HEK293 (cell line): ENCODE results near the gene DEAF1.

Source experiments
- CTCF ChIA-PET: fragments of 350-600 bp; formaldehyde crosslinking; extraction: SDS; loops from one replicate; lab custom pipeline; 2021; ENCODE audit warnings: antibody characterized with exemption; lab: Yijun Ruan, JAX
- POLR2A ChIA-PET: fragments of 300-600 bp; formaldehyde crosslinking; extraction: SDS; loops from one replicate; lab custom pipeline; 2020; ENCODE audit warnings: antibody characterized with exemption, inconsistent platforms; lab: Yijun Ruan, JAX
- H3K27ac ChIP-seq: fragments of 200-500 bp; sonication (Bioruptor generic); 2 replicates; pipeline ENCODE4 v1.5.1; 2014; ENCODE audit warnings: low read depth, low read length, control low read depth, inconsistent platforms; ENCODE audit errors: extremely low read depth
- H3K36me3 ChIP-seq, 2 experiments: fragments of 200-500 bp in 1 of 2; sonication (Bioruptor generic) in 1 of 2; 1 replicate in 1 of 2; 2 replicates in 1 of 2; pipeline ENCODE4 v1.5.1; 2014 to 2017; ENCODE audit warnings: inconsistent platforms in 2 of 2, low read length in 2 of 2; ENCODE audit not compliant: control insufficient read depth in 2 of 2, insufficient read depth in 1 of 2
- H3K4me1 ChIP-seq: fragments of 200-500 bp; sonication (Bioruptor generic); 2 replicates; pipeline ENCODE4 v1.5.1; 2014; ENCODE audit warnings: mild to moderate bottlenecking, low read length, inconsistent platforms; ENCODE audit not compliant: control insufficient read depth, insufficient read depth
- H3K4me3 ChIP-seq: 2 replicates; pipeline ENCODE4 v1.5.1; 2011; ENCODE audit warnings: low read depth, mild to moderate bottlenecking, control low read depth, low read length, moderate library complexity
- H3K9me3 ChIP-seq: fragments of 200-500 bp; sonication (Bioruptor generic); 2 replicates; pipeline ENCODE4 v1.5.1; 2014; ENCODE audit warnings: low read depth, low read length, inconsistent platforms; ENCODE audit not compliant: control insufficient read depth, insufficient read depth
- FEZF1 ChIP-seq: fragments of 450-650 bp; formaldehyde crosslinking; IDR thresholded peaks from 2 replicates; pipeline ENCODE4 v1.5.1; 2016; ENCODE audit warnings: missing biosample characterization, missing genetic modification characterization
- GLIS2 ChIP-seq: fragments of 450-650 bp; formaldehyde crosslinking; IDR thresholded peaks from 2 replicates; pipeline ENCODE4 v1.5.1; 2016; ENCODE audit warnings: missing biosample characterization, missing genetic modification characterization
- MEIS1 ChIP-seq: sonication (generic); formaldehyde crosslinking; IDR thresholded peaks from 2 replicates; pipeline ENCODE4 v1.8.1; 2022; ENCODE audit warnings: missing genetic modification reagents, mild to moderate bottlenecking, borderline replicate concordance
- SCRT1 ChIP-seq: fragments of 450-650 bp; formaldehyde crosslinking; IDR thresholded peaks from 2 replicates; pipeline ENCODE4 v1.5.1; 2016; ENCODE audit warnings: missing biosample characterization, missing genetic modification characterization, borderline replicate concordance
- ZBTB6 ChIP-seq: fragments of 450-650 bp; formaldehyde crosslinking; IDR thresholded peaks from 2 replicates; pipeline ENCODE4 v1.5.1; 2017; ENCODE audit warnings: missing biosample characterization, missing genetic modification characterization
- ZEB2 ChIP-seq: fragments of 450-650 bp; formaldehyde crosslinking; IDR thresholded peaks from 2 replicates; pipeline ENCODE4 v1.5.1; 2016; ENCODE audit warnings: missing biosample characterization, missing genetic modification characterization
- ZNF112 ChIP-seq: fragments of 450-650 bp; formaldehyde crosslinking; IDR thresholded peaks from 2 replicates; pipeline ENCODE4 v1.5.0; 2017; ENCODE audit warnings: missing biosample characterization, missing genetic modification characterization
- ZNF148 ChIP-seq: fragments of 450-650 bp; formaldehyde crosslinking; IDR thresholded peaks from 2 replicates; pipeline ENCODE4 v1.5.0; 2017; ENCODE audit warnings: missing biosample characterization, missing genetic modification characterization, borderline replicate concordance
- ZNF274 ChIP-seq, 2 experiments: fragments of 200-500 bp in 1 of 2; fragments of 450-650 bp in 1 of 2; sonication (Bioruptor generic) in 1 of 2; formaldehyde crosslinking in 1 of 2; IDR thresholded peaks; 2 replicates each; pipeline versions ENCODE4 v1.5.1 to v1.6.1; 2014 to 2016; ENCODE audit warnings: borderline replicate concordance in 1 of 2, inconsistent platforms in 1 of 2, low read length in 1 of 2, missing biosample characterization in 1 of 2, missing genetic modification characterization in 1 of 2
- ZNF530 ChIP-seq: fragments of 450-650 bp; formaldehyde crosslinking; IDR thresholded peaks from 2 replicates; pipeline ENCODE4 v1.5.1; 2016; ENCODE audit warnings: low read depth, missing biosample characterization, missing genetic modification characterization
- ZNF624 ChIP-seq: fragments of 450-650 bp; formaldehyde crosslinking; IDR thresholded peaks from 2 replicates; pipeline ENCODE4 v1.5.1; 2017; ENCODE audit warnings: missing biosample characterization, missing genetic modification characterization
- ZSCAN16 ChIP-seq: fragments of 450-650 bp; formaldehyde crosslinking; IDR thresholded peaks from 2 replicates; pipeline ENCODE4 v1.5.1; 2016; ENCODE audit warnings: missing biosample characterization, missing genetic modification characterization
- TF ChIP-seq, protein P1 (sequence below): IDR thresholded peaks from 2 replicates; pipeline ENCODE4 v1.6.1; 2011; ENCODE audit warnings: mild to moderate bottlenecking, low read depth, low read length, borderline replicate concordance

Gene DEAF1

DNA sequence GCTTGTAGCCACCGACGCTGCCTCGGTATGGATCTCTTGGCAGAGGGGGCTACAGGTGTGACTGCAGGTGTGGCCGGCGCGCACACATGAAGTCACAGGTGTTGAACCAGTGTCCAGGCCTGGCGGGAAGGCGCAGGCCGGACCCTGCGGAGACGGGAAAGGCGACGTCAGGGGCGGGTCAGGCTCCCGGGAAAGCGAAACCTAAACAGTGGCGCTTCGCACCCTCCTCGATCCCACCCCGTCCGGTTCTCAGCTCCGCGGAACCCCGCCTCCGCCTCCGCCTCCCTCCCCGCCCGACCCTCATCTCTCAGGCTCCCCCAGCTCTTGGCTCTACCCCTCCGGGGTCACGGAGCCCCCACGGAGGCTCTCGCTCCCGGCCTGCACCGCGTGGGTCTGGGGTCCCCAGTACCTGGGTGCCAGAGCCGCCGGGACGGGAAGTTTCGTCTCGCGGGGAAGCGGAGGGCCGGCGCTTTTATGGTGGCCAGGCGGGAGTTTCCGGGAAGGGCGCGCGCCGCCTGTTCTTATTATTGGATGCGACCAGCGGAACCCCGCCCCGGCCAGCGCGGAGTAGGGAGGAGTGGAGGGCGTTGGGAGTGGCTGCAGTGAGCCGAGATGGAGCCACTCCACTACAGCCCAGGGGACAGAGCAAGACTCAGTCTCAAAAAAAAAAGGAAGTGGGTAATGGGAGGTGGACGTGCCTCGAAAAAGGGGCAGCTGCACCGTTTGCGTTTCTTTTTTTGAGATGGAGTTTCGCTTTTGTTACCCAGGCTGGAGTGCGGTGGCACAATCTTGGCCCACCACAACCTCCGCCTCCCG is 79.3 kb downstream of the DEAF1 start, which contains the start of gene IRF7:
Gene IRF7, minus strand, starts transcription at position 447 of the 816 bp plus-strand sequence. CDS start 586 bp downstream, outside the sequence.
- Histone ChIP-seq H3K27ac (peak within 1 kb of the TSS; percentile 38), H3K4me3 (peak within 1 kb of the TSS; percentile 80), H3K9me3 (no peaks in the 10 kb centered on the region), H3K36me3 (peaks cover 0 to 48% of the 10 kb centered on the region in 2 experiments; a peak in 1 of 3 replicates), H3K4me1 (no peaks in the 10 kb centered on the region)
- ChIA-PET CTCF (no interaction called here), POLR2A (interaction anchor here (0.6 to 1.5 kb wide), 6 partner anchors 40 to 132 kb away, joined by 3 to 7 read pairs (median 4); partner anchors contain the start of genes HRAS, PHRF1 and TMEM80)
- TF ChIP-seq, protein P1, sequence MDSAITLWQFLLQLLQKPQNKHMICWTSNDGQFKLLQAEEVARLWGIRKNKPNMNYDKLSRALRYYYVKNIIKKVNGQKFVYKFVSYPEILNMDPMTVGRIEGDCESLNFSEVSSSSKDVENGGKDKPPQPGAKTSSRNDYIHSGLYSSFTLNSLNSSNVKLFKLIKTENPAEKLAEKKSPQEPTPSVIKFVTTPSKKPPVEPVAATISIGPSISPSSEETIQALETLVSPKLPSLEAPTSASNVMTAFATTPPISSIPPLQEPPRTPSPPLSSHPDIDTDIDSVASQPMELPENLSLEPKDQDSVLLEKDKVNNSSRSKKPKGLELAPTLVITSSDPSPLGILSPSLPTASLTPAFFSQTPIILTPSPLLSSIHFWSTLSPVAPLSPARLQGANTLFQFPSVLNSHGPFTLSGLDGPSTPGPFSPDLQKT, result peak; percentile 63; the same call in 1 of the 2 replicates
- TF ChIP-seq ZNF148 (tag by site-specific recombination), result no peak
- peak; percentile 2; the same call in 1 of the 2 replicates for TF ChIP-seq ZEB2 (tag by site-specific recombination)

DNA sequence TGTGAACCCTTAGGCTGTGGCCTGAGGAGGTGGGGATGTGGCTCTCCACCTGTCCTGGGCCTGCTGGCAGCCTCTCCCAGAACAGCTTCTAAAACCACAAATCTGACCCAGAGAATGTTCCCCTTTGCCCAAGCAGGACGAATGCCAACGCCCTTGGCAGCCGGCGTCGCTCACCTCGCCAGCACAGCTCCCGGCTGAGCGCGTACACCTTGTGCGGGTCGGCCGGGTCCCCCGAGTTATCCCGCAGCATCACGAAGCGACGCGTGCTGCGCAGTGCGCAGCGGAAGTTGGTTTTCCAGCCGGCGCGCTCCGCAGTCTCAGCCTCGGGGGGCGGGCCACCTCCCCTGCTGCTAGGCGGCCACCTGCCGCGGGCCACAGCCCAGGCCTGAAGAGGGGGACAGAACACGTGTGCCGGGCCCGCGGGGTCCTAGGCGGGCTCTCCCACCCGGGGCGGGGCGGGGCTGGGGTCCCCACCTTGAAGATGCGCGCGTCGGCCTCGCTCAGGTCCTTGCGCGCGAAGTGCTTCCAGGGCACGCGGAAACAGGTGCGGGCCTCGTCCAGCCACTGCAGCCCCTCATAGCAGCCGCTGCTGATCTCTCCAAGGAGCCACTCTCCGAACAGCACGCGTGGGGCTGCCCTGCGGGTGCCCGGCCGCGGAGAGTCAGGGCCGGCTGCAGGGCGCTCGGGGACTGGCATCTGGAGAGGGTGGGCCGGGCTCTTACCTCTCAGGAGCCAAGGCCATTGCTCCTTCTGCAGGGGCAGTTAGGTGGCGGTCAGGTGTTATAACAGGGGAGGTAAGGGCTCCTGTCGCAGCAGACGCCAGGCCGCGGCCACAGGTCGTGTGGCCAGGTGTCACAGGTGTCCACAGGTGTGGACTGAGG is 80.2 kb downstream of the DEAF1 start:
- peak overlapping the region; percentile 80 for H3K4me3 ChIP-seq
- peaks cover 0 to 57% of the 10 kb centered on the region in 2 experiments; a peak in 1 of 3 replicates for H3K36me3 ChIP-seq
- H3K9me3 ChIP-seq, result no peaks in the 10 kb centered on the region
- TF ChIP-seq ZBTB6 (tag by site-specific recombination), result no peak
- 0 out of 2 replicates have a peak, but pooled peaks have one; percentile 33 for TF ChIP-seq SCRT1 (tag by site-specific recombination)
- 0 out of 2 replicates have a peak, but pooled peaks have one; percentile 68 for TF ChIP-seq ZEB2 (tag by site-specific recombination)
- no peaks in the 10 kb centered on the region for H3K4me1 ChIP-seq
- peak overlapping the region; percentile 38 for H3K27ac ChIP-seq
- POLR2A ChIA-PET, result interaction anchor here (0.6 to 2.2 kb wide), 7 partner anchors 39 to 133 kb away, joined by 3 to 10 read pairs (median 4); partner anchors contain the start of genes HRAS, PHRF1 and TMEM80
- CTCF ChIA-PET, result no interaction called here

GRCh38 chr11:614021-614622 is 80.9 kb downstream of the DEAF1 start:
- Histone ChIP-seq H3K36me3 (peaks cover 0 to 64% of the 10 kb centered on the region in 2 experiments; a peak in 1 of 3 replicates), H3K4me3 (no peak overlapping the region), H3K27ac (no peak overlapping the region), H3K4me1 (no peaks in the 10 kb centered on the region), H3K9me3 (no peaks in the 10 kb centered on the region)
- ChIA-PET POLR2A (interaction anchor here (1.1 to 2.2 kb wide), 4 partner anchors 9 to 163 kb away, joined by 4 to 10 read pairs (median 5); partner anchors contain the start of genes GATD1 and PHRF1), CTCF (no interaction called here)
- TF ChIP-seq MEIS1 (CRISPR knock-in tag) (no peak), FEZF1 (tag by site-specific recombination) (no peak), ZNF274 (IDR thresholded peaks at IDR 0.05; ENCODE audit: low read length) (no peak), ZNF274 (tag by site-specific recombination; IDR thresholded peaks at IDR 0.05; ENCODE audit: borderline replicate concordance) (no peak), ZNF624 (tag by site-specific recombination) (no peak), ZNF112 (tag by site-specific recombination) (no peak), ZSCAN16 (tag by site-specific recombination) (no peak), ZNF530 (tag by site-specific recombination) (no peak), GLIS2 (tag by site-specific recombination) (0 out of 2 replicates have a peak, but pooled peaks have one; percentile 37)
